Activated T-helper 17 cell treated with anti-CD3 and anti-CD28 coated beads, Interleukin-2, amount 50 U/mL, for 72 hours (primary cell): Measurements from ENCODE around the gene CTDSP1. TPM values are rescaled to one million over a fixed set of nuclear protein-coding genes. Genes with fewer than 3 reads are reported as not detected.

Source experiments
- ATAC-seq: fragments of 150-1000 bp; cut with Tn5 transposase; replicated peaks from 2 replicates; pipeline ENCODE4 v1.10.0; 2021; ENCODE audit warnings: mild to moderate bottlenecking, moderate library complexity
- H3K27ac Mint-ChIP-seq: one replicate; pipeline ENCODE4 v1.8.0; 2022; ENCODE audit warnings: mixed read lengths
- H3K27me3 Mint-ChIP-seq: one replicate; pipeline ENCODE4 v1.8.0; 2022; ENCODE audit warnings: mixed read lengths
- H3K36me3 Mint-ChIP-seq: one replicate; pipeline ENCODE4 v1.8.0; 2022; ENCODE audit warnings: low read depth, mild to moderate bottlenecking, mixed read lengths
- H3K4me1 Mint-ChIP-seq: one replicate; pipeline ENCODE4 v1.8.0; 2022; ENCODE audit warnings: mixed read lengths
- H3K4me3 Mint-ChIP-seq: one replicate; pipeline ENCODE4 v1.8.0; 2022; ENCODE audit warnings: mild to moderate bottlenecking, mixed read lengths
- H3K9me3 Mint-ChIP-seq: one replicate; pipeline ENCODE4 v1.8.0; 2022; ENCODE audit warnings: mixed read lengths
- total RNA-seq, 2 donors: library from RNA; stranded (reverse); gene quantifications; one replicate each; pipeline ENCODE4 v1.2.3, GENCODE V29; 2022

CTDSP1 gene
- total RNA-seq, 2 donors from 2014 or later, result 126 to 197 TPM

- no peak for ATAC-seq
- peaks cover 8% of the 10 kb centered on the region for H3K4me1 Mint-ChIP-seq
- peaks cover 87% of the 10 kb centered on the region for H3K36me3 Mint-ChIP-seq
- H3K4me3 Mint-ChIP-seq, result peak overlapping the region; percentile 94
- H3K27me3 Mint-ChIP-seq, result no peaks in the 10 kb centered on the region
- H3K27ac Mint-ChIP-seq, result no peak overlapping the region
- no peaks in the 10 kb centered on the region for H3K9me3 Mint-ChIP-seq
Measured at GRCh38 chr2:218400930-218401881, 1.5 kb downstream of the CTDSP1 start.

GRCh38 chr2:218401890-218402289 is 2.2 kb downstream of the CTDSP1 start:
- Mint-ChIP-seq H3K27me3 (no peaks in the 10 kb centered on the region), H3K27ac (no peak overlapping the region), H3K4me1 (peaks cover 11% of the 10 kb centered on the region), H3K4me3 (peak overlapping the region; percentile 94), H3K36me3 (peaks cover 83% of the 10 kb centered on the region), H3K9me3 (no peaks in the 10 kb centered on the region)
- ATAC-seq, result no peak

- Mint-ChIP-seq H3K27me3 (no peaks in the 10 kb centered on the region), H3K27ac (no peak overlapping the region), H3K36me3 (peaks cover 80% of the 10 kb centered on the region), H3K9me3 (no peaks in the 10 kb centered on the region), H3K4me1 (peaks cover 16% of the 10 kb centered on the region), H3K4me3 (peak overlapping the region; percentile 16)
- ATAC-seq, result no peak
Measured at GRCh38 chr2:218402491-218402901, 2.8 kb downstream of the CTDSP1 start.

DNA sequence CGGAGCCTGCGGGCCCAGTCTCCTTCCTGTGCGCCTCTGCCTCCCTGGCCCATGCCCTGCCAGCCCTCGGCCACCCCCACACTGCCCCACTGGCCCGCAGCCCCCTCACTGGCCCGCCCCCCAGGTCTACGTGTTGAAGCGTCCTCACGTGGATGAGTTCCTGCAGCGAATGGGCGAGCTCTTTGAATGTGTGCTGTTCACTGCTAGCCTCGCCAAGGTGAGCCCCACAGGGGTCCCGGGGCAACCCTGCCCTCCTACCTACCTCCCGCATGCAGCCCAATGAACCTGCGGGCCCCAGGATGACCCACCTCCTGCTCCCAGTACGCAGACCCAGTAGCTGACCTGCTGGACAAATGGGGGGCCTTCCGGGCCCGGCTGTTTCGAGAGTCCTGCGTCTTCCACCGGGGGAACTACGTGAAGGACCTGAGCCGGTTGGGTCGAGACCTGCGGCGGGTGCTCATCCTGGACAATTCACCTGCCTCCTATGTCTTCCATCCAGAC is 3.3 kb downstream of the CTDSP1 start:
- H3K27me3 Mint-ChIP-seq, result no peaks in the 10 kb centered on the region
- peaks cover 16% of the 10 kb centered on the region for H3K4me1 Mint-ChIP-seq
- ATAC-seq, result no peak
- H3K9me3 Mint-ChIP-seq, result no peaks in the 10 kb centered on the region
- no peak overlapping the region for H3K27ac Mint-ChIP-seq
- H3K4me3 Mint-ChIP-seq, result peak overlapping the region; percentile 8
- peaks cover 75% of the 10 kb centered on the region for H3K36me3 Mint-ChIP-seq

DNA sequence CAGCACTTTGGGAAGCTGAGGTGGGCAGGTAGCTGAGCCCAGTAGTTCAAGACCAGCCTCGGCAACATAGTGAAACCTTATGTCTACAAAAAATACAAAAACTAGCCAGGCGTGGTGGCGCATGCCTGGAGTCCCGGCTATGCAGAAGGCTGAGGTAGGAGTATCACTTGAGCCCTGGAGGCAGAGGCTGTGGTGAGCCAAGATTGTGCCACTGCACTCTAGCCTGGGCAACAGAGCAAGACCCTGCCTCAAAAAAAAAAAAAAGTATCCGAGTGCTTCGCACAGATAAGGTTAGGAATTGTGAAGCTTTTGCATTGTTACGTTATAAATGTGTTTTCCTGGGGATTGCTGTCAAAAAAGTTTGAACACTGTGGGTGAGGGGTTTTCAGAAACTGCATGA is 4.1 kb downstream of the CTDSP1 start:
- Mint-ChIP-seq H3K4me3 (peak overlapping the region; percentile 8), H3K9me3 (no peaks in the 10 kb centered on the region), H3K4me1 (peaks cover 16% of the 10 kb centered on the region), H3K36me3 (peaks cover 69% of the 10 kb centered on the region), H3K27ac (no peak overlapping the region), H3K27me3 (no peaks in the 10 kb centered on the region)
- ATAC-seq, result no peak

DNA sequence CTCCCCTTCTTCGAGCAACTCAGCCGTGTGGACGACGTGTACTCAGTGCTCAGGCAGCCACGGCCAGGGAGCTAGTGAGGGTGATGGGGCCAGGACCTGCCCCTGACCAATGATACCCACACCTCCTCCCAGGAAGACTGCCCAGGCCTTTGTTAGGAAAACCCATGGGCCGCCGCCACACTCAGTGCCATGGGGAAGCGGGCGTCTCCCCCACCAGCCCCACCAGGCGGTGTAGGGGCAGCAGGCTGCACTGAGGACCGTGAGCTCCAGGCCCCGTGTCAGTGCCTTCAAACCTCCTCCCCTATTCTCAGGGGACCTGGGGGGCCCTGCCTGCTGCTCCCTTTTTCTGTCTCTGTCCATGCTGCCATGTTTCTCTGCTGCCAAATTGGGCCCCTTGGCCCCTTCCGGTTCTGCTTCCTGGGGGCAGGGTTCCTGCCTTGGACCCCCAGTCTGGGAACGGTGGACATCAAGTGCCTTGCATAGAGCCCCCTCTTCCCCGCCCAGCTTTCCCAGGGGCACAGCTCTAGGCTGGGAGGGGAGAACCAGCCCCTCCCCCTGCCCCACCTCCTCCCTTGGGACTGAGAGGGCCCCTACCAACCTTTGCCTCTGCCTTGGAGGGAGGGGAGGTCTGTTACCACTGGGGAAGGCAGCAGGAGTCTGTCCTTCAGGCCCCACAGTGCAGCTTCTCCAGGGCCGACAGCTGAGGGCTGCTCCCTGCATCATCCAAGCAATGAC is 4.8 kb downstream of the CTDSP1 start:
- no peak for ATAC-seq
- Mint-ChIP-seq H3K4me1 (peaks cover 16% of the 10 kb centered on the region), H3K27ac (no peak overlapping the region), H3K4me3 (peak overlapping the region; percentile 87), H3K36me3 (peaks cover 64% of the 10 kb centered on the region), H3K27me3 (no peaks in the 10 kb centered on the region), H3K9me3 (no peaks in the 10 kb centered on the region)

DNA sequence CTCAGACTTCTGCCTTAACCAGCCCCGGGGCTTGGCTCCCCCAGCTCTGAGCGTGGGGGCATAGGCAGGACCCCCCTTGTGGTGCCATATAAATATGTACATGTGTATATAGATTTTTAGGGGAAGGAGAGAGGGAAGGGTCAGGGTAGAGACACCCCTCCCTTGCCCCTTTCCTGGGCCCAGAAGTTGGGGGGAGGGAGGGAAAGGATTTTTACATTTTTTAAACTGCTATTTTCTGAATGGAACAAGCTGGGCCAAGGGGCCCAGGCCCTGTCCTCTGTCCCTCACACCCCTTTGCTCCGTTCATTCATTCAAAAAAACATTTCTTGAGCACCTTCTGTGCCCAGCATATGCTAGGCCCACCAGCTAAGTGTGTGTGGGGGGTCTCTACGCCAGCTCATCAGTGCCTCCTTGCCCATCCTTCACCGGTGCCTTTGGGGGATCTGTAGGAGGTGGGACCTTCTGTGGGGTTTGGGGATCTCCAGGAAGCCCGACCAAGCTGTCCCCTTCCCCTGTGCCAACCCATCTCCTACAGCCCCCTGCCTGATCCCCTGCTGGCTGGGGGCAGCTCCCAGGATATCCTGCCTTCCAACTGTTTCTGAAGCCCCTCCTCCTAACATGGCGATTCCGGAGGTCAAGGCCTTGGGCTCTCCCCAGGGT is 5.5 kb downstream of the CTDSP1 start:
- H3K27ac Mint-ChIP-seq, result peak overlapping the region; percentile 84
- no peak for ATAC-seq
- no peaks in the 10 kb centered on the region for H3K27me3 Mint-ChIP-seq
- H3K4me3 Mint-ChIP-seq, result peak overlapping the region; percentile 87
- H3K9me3 Mint-ChIP-seq, result no peaks in the 10 kb centered on the region
- peaks cover 60% of the 10 kb centered on the region for H3K36me3 Mint-ChIP-seq
- peaks cover 16% of the 10 kb centered on the region for H3K4me1 Mint-ChIP-seq

DNA sequence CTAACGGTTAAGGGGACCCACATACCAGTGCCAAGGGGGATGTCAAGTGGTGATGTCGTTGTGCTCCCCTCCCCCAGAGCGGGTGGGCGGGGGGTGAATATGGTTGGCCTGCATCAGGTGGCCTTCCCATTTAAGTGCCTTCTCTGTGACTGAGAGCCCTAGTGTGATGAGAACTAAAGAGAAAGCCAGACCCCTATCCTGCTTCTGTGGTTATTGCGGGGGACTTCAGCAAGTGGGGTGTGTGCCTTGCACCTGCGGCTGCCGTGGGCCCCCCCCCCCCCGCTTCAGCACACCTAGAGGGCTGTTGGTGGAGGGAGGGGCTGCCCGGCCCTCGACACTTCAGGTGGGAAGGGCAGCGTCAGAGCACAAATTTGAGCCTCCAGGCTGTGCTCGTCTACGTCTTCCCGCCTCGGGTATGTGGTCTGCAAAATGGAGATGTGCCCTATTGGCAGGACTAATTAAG is 6.1 kb downstream of the CTDSP1 start:
- Mint-ChIP-seq H3K36me3 (peaks cover 57% of the 10 kb centered on the region), H3K27me3 (no peaks in the 10 kb centered on the region), H3K4me3 (peak overlapping the region; percentile 87), H3K4me1 (peaks cover 16% of the 10 kb centered on the region), H3K9me3 (no peaks in the 10 kb centered on the region), H3K27ac (peak overlapping the region; percentile 84)
- ATAC-seq, result peak; percentile 0

GRCh38 chr2:218406209-218406948 is 6.7 kb downstream of the CTDSP1 start:
- Mint-ChIP-seq H3K4me3 (peak overlapping the region; percentile 87), H3K9me3 (no peaks in the 10 kb centered on the region), H3K27ac (peak overlapping the region; percentile 91), H3K4me1 (peaks cover 16% of the 10 kb centered on the region), H3K36me3 (peaks cover 50% of the 10 kb centered on the region), H3K27me3 (no peaks in the 10 kb centered on the region)
- ATAC-seq, result peak; percentile 89

DNA sequence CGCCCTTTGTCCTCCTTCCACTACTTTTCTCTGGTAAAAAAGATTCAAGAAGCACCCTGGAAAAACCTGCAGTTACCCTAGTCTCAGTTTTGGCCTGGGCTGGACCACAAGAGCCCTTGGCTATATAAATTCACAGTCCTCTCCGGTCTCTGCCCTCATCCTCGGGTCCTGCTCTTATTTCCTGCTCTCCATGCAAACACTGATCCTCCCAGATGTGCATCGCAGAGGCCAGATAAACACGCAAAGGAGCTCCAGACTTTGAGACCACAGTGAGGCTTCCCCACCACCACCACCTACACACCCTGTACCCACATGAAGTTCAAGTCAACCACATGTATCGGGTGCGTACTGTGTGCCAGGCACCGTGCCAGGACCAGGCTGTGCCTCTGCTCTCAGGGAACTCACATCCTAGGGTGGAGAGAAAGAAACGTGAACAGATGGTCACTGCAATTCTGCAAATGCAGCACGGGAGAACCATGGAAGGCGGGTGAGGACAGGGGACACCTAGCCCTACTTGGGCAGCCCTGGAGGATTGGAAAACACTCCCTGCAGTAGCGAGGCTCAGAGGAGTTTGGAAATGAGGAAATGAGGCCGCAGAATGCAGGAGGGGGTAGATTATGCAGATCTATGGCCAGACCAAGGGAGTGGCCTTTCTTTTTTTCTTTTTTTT is 7.4 kb downstream of the CTDSP1 start:
- Mint-ChIP-seq H3K9me3 (no peaks in the 10 kb centered on the region), H3K4me1 (peaks cover 16% of the 10 kb centered on the region), H3K27me3 (no peaks in the 10 kb centered on the region), H3K4me3 (peak overlapping the region; percentile 87), H3K27ac (peak overlapping the region; percentile 91), H3K36me3 (peaks cover 43% of the 10 kb centered on the region)
- peak; percentile 50 for ATAC-seq

- Mint-ChIP-seq H3K4me3 (peak overlapping the region; percentile 87), H3K9me3 (no peaks in the 10 kb centered on the region), H3K27me3 (no peaks in the 10 kb centered on the region), H3K4me1 (peaks cover 16% of the 10 kb centered on the region), H3K36me3 (peaks cover 37% of the 10 kb centered on the region), H3K27ac (peak overlapping the region; percentile 91)
- ATAC-seq, result no peak
Measured at GRCh38 chr2:218407717-218408116, 8.0 kb downstream of the CTDSP1 start.

GRCh38 chr2:218418321-218418716 is 18.7 kb downstream of the CTDSP1 start:
- Mint-ChIP-seq H3K36me3 (no peaks in the 10 kb centered on the region), H3K27me3 (no peaks in the 10 kb centered on the region), H3K4me1 (no peaks in the 10 kb centered on the region), H3K27ac (no peak overlapping the region), H3K9me3 (no peaks in the 10 kb centered on the region), H3K4me3 (no peak overlapping the region)
- no peak for ATAC-seq

GRCh38 chr2:218418717-218419458 is 19.2 kb downstream of the CTDSP1 start, which contains the start of gene VIL1:
TSS of gene VIL1 (plus strand) at chr2:218419123. CDS start at chr2:218423779, 4,656 bp downstream.
- ATAC-seq, result no peak
- Mint-ChIP-seq H3K9me3 (no peaks in the 10 kb centered on the region), H3K4me1 (no peaks in the 10 kb centered on the region), H3K27ac (no peak within 1 kb of the TSS), H3K36me3 (no peaks in the 10 kb centered on the region), H3K4me3 (no peak within 1 kb of the TSS), H3K27me3 (no peaks in the 10 kb centered on the region)
